ENCODE results near the gene MAP4K4.
"Not testable (repeated sequence)": the region's sequence is repeated elsewhere in the genome, so short reads cannot be mapped to it uniquely, and the experiment has no call there.

MAP4K4 gene

DNA sequence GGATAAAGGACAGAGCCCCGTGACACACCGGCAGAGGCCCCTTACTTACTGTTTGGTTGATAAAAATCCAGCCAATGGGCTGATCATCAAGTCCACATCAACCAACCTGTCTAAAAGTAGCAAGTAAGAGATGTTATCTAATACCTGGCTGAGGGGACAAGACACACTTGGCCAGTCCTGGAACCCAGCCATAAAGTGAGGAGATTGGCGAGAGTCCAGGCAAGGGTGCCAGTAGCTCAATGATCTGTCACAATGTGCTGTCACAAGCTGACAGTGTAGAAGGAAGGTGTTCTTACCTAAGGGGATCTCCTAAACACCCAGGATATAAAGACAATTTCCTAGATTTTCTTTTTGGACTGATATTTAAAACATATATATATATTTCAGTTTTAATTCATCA, 232.5 kb downstream of the MAP4K4 start:
- DNase-seq, result no peak

DNA sequence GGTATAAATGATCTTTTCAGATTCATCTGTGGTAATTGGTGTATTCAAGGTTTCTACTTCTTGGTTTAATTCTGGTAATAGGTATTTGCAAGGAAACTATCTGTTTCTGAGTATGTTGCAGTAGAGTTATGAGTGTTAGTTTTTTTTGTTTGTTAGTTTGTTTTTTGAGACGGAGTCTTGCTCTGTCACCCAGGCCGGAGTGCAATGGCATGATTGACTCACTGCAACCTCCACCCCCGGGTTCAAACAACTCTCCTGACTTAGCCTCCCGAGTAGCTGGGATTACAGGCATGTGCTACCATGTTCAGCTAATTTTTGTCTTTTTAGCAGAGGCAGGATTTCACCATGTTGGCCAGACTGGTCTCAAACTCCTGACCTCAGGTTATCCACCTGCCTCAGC, 233.3 kb downstream of the MAP4K4 start:
- no peak for DNase-seq

GRCh38 chr2:101931402-101931801, 233.9 kb downstream of the MAP4K4 start:
- DNase-seq, result no peak

DNA sequence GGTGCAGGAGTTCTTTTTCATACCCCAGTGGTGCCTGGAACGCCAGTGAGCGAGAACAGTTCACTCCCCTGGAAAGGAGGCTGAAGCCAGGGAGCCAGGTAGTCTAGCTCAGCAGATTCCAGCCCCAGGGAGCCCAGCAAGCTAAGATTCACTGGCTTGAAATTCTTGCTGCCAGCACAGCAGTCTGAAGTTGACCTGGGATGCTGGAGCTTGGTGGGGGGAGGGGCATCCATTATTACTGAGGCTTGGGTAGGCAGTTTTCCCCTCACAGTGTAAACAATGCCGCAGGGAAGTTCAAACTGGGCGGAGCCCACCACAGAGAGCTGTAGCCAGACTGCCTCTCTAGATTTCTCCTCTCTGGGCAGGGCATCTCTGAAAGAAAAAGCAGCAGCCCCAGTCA, 238.3 kb downstream of the MAP4K4 start:
- DNase-seq, result not testable (repeated sequence)

DNA sequence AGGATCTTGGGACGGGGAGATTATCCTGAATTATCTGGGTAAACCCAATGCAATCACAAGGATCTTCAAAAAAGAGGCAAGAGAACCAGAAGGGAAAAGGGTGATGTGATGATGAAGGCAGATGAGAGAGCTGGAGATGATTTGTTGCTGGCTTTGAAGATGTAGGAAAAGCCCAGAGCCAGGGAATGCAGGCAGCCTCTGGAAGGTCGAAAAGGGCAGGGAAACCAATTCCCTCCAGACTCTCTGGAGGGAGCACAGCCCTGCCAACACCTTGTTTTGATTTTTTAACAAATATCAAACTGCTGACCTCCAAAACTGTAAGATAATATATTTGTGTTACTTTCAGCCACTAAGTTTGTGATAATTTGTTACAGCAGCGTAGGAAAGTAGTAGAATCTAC, 245.3 kb downstream of the MAP4K4 start:
- DNase-seq, result no peak
